WTC11 (cell line): Measurements from ENCODE around the gene TRMT2A. TPM values are rescaled to one million over a fixed set of nuclear protein-coding genes. Genes with fewer than 3 reads are reported as not detected.
A peak's percentile ranks its signal among the peaks of the same experiment; 100 is the strongest.

Experiments
- ATAC-seq: fragments of 200-7000 bp; cut with Tn5 transposase; 2 replicates; pipeline ENCODE4 v1.10.0; 2021; ENCODE audit warnings: mild to moderate bottlenecking, moderate library complexity
- CTCF ChIA-PET: fragments of 300-600 bp; sonication (Branson Sonifier 250); formaldehyde crosslinking; loops from one replicate; lab custom pipeline; 2021; ENCODE audit warnings: antibody characterized with exemption; lab: Charles Lee
- POLR2A ChIA-PET: fragments of 350-600 bp; sonication (Branson Sonifier 250); formaldehyde crosslinking; loops from one replicate; lab custom pipeline; 2021; ENCODE audit warnings: antibody characterized with exemption; lab: Charles Lee
- DNase-seq: peaks from one replicate; pipeline ENCODE4 v3.0.0; 2021; ENCODE audit warnings: low spot score
- H3K27ac Mint-ChIP-seq: 2 replicates; pipeline ENCODE4 v1.8.0; 2021; ENCODE audit warnings: mixed read lengths
- H3K27me3 Mint-ChIP-seq: 2 replicates; pipeline ENCODE4 v1.8.0; 2021; ENCODE audit warnings: low read depth, mild to moderate bottlenecking, moderate library complexity, mixed read lengths
- H3K36me3 Mint-ChIP-seq: 2 replicates; pipeline ENCODE4 v1.8.0; 2021; ENCODE audit warnings: mixed read lengths
- H3K4me1 Mint-ChIP-seq: 2 replicates; pipeline ENCODE4 v1.8.0; 2022; ENCODE audit warnings: mixed read lengths
- H3K4me3 Mint-ChIP-seq: 2 replicates; pipeline ENCODE4 v1.8.0; 2021; ENCODE audit warnings: mild to moderate bottlenecking, moderate library complexity, mixed read lengths
- H3K9me3 Mint-ChIP-seq: 2 replicates; pipeline ENCODE4 v1.8.0; 2021; ENCODE audit warnings: mixed read lengths
- ESRRA ChIP-seq: sonication (generic); formaldehyde crosslinking; IDR thresholded peaks from 2 replicates; pipeline ENCODE4 v1.8.1; 2022; ENCODE audit warnings: mild to moderate bottlenecking, missing genetic modification reagents, borderline replicate concordance
- FOXK1 ChIP-seq: sonication (generic); formaldehyde crosslinking; IDR thresholded peaks from 2 replicates; pipeline ENCODE4 v1.8.0; 2022; ENCODE audit warnings: mild to moderate bottlenecking, moderate library complexity, missing genetic modification reagents
- FOXP1 ChIP-seq: sonication (generic); formaldehyde crosslinking; IDR thresholded peaks from 2 replicates; pipeline ENCODE4 v1.8.0; 2022; ENCODE audit warnings: missing genetic modification reagents, mild to moderate bottlenecking, moderate library complexity, borderline replicate concordance
- IRF2 ChIP-seq: sonication (generic); formaldehyde crosslinking; IDR thresholded peaks from 2 replicates; pipeline ENCODE4 v1.8.0; 2022; ENCODE audit warnings: low read depth, missing genetic modification reagents, borderline replicate concordance
- JAZF1 ChIP-seq: fragments of 250-450 bp; sonication (Bioruptor Pico); IDR thresholded peaks from 2 replicates; pipeline ENCODE4 v1.9.0; 2021; ENCODE audit warnings: moderate library complexity, mild to moderate bottlenecking, inconsistent platforms
- NFATC4 ChIP-seq: fragments of 250-450 bp; sonication (Bioruptor Pico); IDR thresholded peaks from 2 replicates; pipeline ENCODE4 v1.9.0; 2021; ENCODE audit warnings: mild to moderate bottlenecking
- NR1H2 ChIP-seq: sonication (generic); formaldehyde crosslinking; IDR thresholded peaks from 2 replicates; pipeline ENCODE4 v1.9.0; 2021; ENCODE audit warnings: mild to moderate bottlenecking, moderate library complexity, missing genetic modification reagents
- PRRX2 ChIP-seq: fragments of 250-450 bp; sonication (Bioruptor Pico); IDR thresholded peaks from 2 replicates; pipeline ENCODE4 v1.8.0; 2021; ENCODE audit warnings: mild to moderate bottlenecking
- RORB ChIP-seq: fragments of 250-450 bp; sonication (Bioruptor Pico); IDR thresholded peaks from 2 replicates; pipeline ENCODE4 v1.9.0; 2021; ENCODE audit warnings: mild to moderate bottlenecking
- SMAD3 ChIP-seq: sonication (generic); formaldehyde crosslinking; IDR thresholded peaks from 2 replicates; pipeline ENCODE4 v1.8.0; 2022; ENCODE audit warnings: missing genetic modification reagents, mild to moderate bottlenecking, borderline replicate concordance
- SOX15 ChIP-seq: fragments of 250-450 bp; sonication (Bioruptor Pico); IDR thresholded peaks from 2 replicates; pipeline ENCODE4 v1.9.0; 2021; ENCODE audit warnings: mild to moderate bottlenecking
- USF1 ChIP-seq: sonication (generic); formaldehyde crosslinking; IDR thresholded peaks from 2 replicates; pipeline ENCODE4 v1.8.0; 2022; ENCODE audit warnings: mild to moderate bottlenecking, missing genetic modification reagents
- ZNF121 ChIP-seq: sonication (generic); formaldehyde crosslinking; IDR thresholded peaks from 2 replicates; pipeline ENCODE4 v1.8.0; 2023; ENCODE audit warnings: missing genetic modification reagents
- ZNF138 ChIP-seq: sonication (generic); formaldehyde crosslinking; conservative IDR thresholded peaks from 2 replicates; pipeline ENCODE4 v1.8.1; 2022; ENCODE audit warnings: mild to moderate bottlenecking, moderate library complexity, missing genetic modification reagents
- ZNF263 ChIP-seq: sonication (generic); formaldehyde crosslinking; IDR thresholded peaks from 2 replicates; pipeline ENCODE4 v1.8.1; 2022; ENCODE audit warnings: low read depth, mild to moderate bottlenecking, moderate library complexity, missing genetic modification reagents
- ZNF416 ChIP-seq: fragments of 250-450 bp; sonication (Bioruptor Pico); IDR thresholded peaks from 2 replicates; pipeline ENCODE4 v1.9.0; 2021; ENCODE audit warnings: mild to moderate bottlenecking, inconsistent platforms
- ZNF512 ChIP-seq: sonication (generic); formaldehyde crosslinking; IDR thresholded peaks from 2 replicates; pipeline ENCODE4 v1.8.1; 2022; ENCODE audit warnings: missing genetic modification reagents, borderline replicate concordance
- ZNF671 ChIP-seq: fragments of 250-450 bp; sonication (Bioruptor Pico); IDR thresholded peaks from 2 replicates; pipeline ENCODE4 v1.8.0; 2021; ENCODE audit warnings: mild to moderate bottlenecking
- total RNA-seq: library from RNA; stranded (reverse); gene quantifications from 3 replicates; pipeline ENCODE4 v1.2.3, GENCODE V29; 2021
- TF ChIP-seq, protein P1 (sequence below): fragments of 250-450 bp; sonication (Bioruptor Pico); IDR thresholded peaks from 2 replicates; pipeline ENCODE4 v2.1.2; 2022; ENCODE audit warnings: mild to moderate bottlenecking, moderate library complexity
- TF ChIP-seq, protein P2 (sequence below): sonication (generic); formaldehyde crosslinking; IDR thresholded peaks from 2 replicates; pipeline ENCODE4 v1.8.1; 2023; ENCODE audit warnings: mild to moderate bottlenecking, missing genetic modification reagents

Gene TRMT2A
- total RNA-seq, 1 experiment from 2014 or later, result 68.6 TPM

GRCh38 chr22:20080776-20081654 lies 36.0 kb downstream of the TRMT2A start:
- Mint-ChIP-seq H3K4me3 (peak overlapping the region; percentile 91), H3K27me3 (no peaks in the 10 kb centered on the region), H3K36me3 (peaks cover 10% of the 10 kb centered on the region), H3K9me3 (no peaks in the 10 kb centered on the region), H3K27ac (peak overlapping the region; percentile 90), H3K4me1 (peaks cover 41% of the 10 kb centered on the region)
- ATAC-seq (no peak; the same call in 1 of the 2 replicates), DNase-seq (no peak)
- POLR2A ChIA-PET, result interaction anchor here (1.7 kb wide), 1 partner anchor 36 kb away, joined by 3 read pairs; the partner anchor contains the start of gene TRMT2A
- TF ChIP-seq NR1H2 (CRISPR knock-in tag) (no peak), PRRX2 (CRISPR knock-in tag) (no peak), ZNF416 (no peak), ZNF512 (CRISPR knock-in tag) (no peak), SMAD3 (CRISPR knock-in tag) (no peak), ZNF138 (CRISPR knock-in tag) (no peak), IRF2 (CRISPR knock-in tag) (no peak), SOX15 (CRISPR knock-in tag) (no peak), RORB (CRISPR knock-in tag) (no peak), ZNF263 (no peak), ESRRA (CRISPR knock-in tag) (no peak), NFATC4 (CRISPR knock-in tag) (no peak)
- TF ChIP-seq, protein P1, sequence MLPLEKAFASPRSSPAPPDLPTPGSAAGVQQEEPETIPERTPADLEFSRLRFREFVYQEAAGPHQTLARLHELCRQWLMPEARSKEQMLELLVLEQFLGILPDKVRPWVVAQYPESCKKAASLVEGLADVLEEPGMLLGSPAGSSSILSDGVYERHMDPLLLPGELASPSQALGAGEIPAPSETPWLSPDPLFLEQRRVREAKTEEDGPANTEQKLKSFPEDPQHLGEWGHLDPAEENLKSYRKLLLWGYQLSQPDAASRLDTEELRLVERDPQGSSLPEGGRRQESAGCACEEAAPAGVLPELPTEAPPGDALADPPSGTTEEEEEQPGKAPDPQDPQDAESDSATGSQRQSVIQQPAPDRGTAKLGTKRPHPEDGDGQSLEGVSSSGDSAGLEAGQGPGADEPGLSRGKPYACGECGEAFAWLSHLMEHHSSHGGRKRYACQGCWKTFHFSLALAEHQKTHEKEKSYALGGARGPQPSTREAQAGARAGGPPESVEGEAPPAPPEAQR (CRISPR knock-in tag), result no peak
- TF ChIP-seq, protein P2, sequence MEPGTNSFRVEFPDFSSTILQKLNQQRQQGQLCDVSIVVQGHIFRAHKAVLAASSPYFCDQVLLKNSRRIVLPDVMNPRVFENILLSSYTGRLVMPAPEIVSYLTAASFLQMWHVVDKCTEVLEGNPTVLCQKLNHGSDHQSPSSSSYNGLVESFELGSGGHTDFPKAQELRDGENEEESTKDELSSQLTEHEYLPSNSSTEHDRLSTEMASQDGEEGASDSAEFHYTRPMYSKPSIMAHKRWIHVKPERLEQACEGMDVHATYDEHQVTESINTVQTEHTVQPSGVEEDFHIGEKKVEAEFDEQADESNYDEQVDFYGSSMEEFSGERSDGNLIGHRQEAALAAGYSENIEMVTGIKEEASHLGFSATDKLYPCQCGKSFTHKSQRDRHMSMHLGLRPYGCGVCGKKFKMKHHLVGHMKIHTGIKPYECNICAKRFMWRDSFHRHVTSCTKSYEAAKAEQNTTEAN (CRISPR knock-in tag), result no peak
- CTCF ChIA-PET, result interaction anchor here (0.6 to 1.1 kb wide), 3 partner anchors 50 to 351 kb away, joined by 3 read pairs; no protein-coding TSS in a partner anchor

GRCh38 chr22:20080445-20080775 lies 36.6 kb downstream of the TRMT2A start:
- Mint-ChIP-seq H3K4me3 (peak overlapping the region; percentile 91), H3K9me3 (no peaks in the 10 kb centered on the region), H3K36me3 (peaks cover 4% of the 10 kb centered on the region), H3K27me3 (no peaks in the 10 kb centered on the region; the same call in 1 of the 2 replicates), H3K4me1 (peaks cover 41% of the 10 kb centered on the region), H3K27ac (peak overlapping the region; percentile 90)
- ChIA-PET POLR2A (no interaction called here), CTCF (interaction anchor here (0.5 to 1.0 kb wide), 3 partner anchors 37 to 82 kb away, joined by 4 to 7 read pairs (median 6); partner anchors contain the start of gene TRMT2A)
- ATAC-seq (peak; percentile 12), DNase-seq (peak; percentile 58)
- TF ChIP-seq FOXP1 (CRISPR knock-in tag) (no peak), ZNF671 (CRISPR knock-in tag) (no peak), ZNF121 (CRISPR knock-in tag) (no peak), USF1 (CRISPR knock-in tag) (no peak), FOXK1 (CRISPR knock-in tag) (no peak), JAZF1 (CRISPR knock-in tag) (no peak)
- TF ChIP-seq, protein P2 (CRISPR knock-in tag), result no peak
